DOHH2 (cell line): Measurements from ENCODE around the gene LDLRAD2.

ENCODE experiments used
- H3F3A ChIP-seq: fragments of 200-600 bp; sonication (generic), shearing (Covaris generic); 2 replicates; pipeline ENCODE4 v1.6.0; 2016; ENCODE audit warnings: antibody characterized with exemption, mild to moderate bottlenecking; ENCODE audit not compliant: control insufficient read depth, insufficient read depth
- H3K27ac ChIP-seq: fragments of 200-600 bp; sonication (generic); 2 replicates; pipeline ENCODE4 v1.5.1; 2014; ENCODE audit warnings: low read depth, mild to moderate bottlenecking, low read length, moderate library complexity
- H3K27me3 ChIP-seq: fragments of 200-600 bp; sonication (generic); 2 replicates; pipeline ENCODE4 v1.6.1; 2014; ENCODE audit warnings: mild to moderate bottlenecking, low read length, mixed read lengths; ENCODE audit not compliant: control insufficient read depth
- H3K36me3 ChIP-seq: fragments of 200-600 bp; sonication (generic); 2 replicates; pipeline ENCODE4 v1.6.1; 2014; ENCODE audit warnings: mild to moderate bottlenecking, low read length, moderate library complexity, mixed read lengths; ENCODE audit not compliant: control insufficient read depth
- H3K4me1 ChIP-seq: fragments of 200-600 bp; sonication (generic); 2 replicates; pipeline ENCODE4 v1.6.1; 2014; ENCODE audit warnings: mild to moderate bottlenecking, low read length, mixed read lengths; ENCODE audit not compliant: control insufficient read depth
- H3K4me2 ChIP-seq: fragments of 200-600 bp; sonication (generic); 2 replicates; pipeline ENCODE4 v1.6.0; 2014; ENCODE audit warnings: mild to moderate bottlenecking, low read length, moderate library complexity
- H3K4me3 ChIP-seq: fragments of 200-600 bp; sonication (generic); 2 replicates; pipeline ENCODE4 v1.5.1; 2014; ENCODE audit warnings: mild to moderate bottlenecking, low read length, mixed read lengths
- H3K79me2 ChIP-seq: fragments of 200-600 bp; sonication (generic); 2 replicates; pipeline ENCODE4 v1.6.1; 2014; ENCODE audit warnings: mild to moderate bottlenecking, low read length, mixed read lengths; ENCODE audit not compliant: control insufficient read depth
- H3K9me2 ChIP-seq: fragments of 200-600 bp; sonication (generic); replicated peaks from 2 replicates; pipeline ENCODE4 v1.6.1; 2014; ENCODE audit warnings: mild to moderate bottlenecking, low read length, mixed read lengths; ENCODE audit not compliant: control insufficient read depth
- H3K9me3 ChIP-seq: fragments of 200-600 bp; sonication (generic); 2 replicates; pipeline ENCODE4 v1.6.1; 2014; ENCODE audit warnings: antibody characterized with exemption, low read length, mixed read lengths; ENCODE audit not compliant: control insufficient read depth, insufficient read depth
- H4K20me1 ChIP-seq: fragments of 200-600 bp; sonication (generic); 2 replicates; pipeline ENCODE4 v1.6.0; 2014; ENCODE audit warnings: low read depth, mild to moderate bottlenecking, antibody characterized with exemption, low read length, moderate library complexity; ENCODE audit not compliant: control insufficient read depth, insufficient read depth
- CTCF ChIP-seq: fragments of 200-600 bp; sonication (generic); IDR thresholded peaks from one replicate; pipeline ENCODE4 v1.5.1; 2014; ENCODE audit warnings: antibody characterized with exemption, mild to moderate bottlenecking, low read depth, low read length; ENCODE audit not compliant: poor library complexity, severe bottlenecking
- EZH2phosphoT487 ChIP-seq: fragments of 200-600 bp; sonication (generic); IDR thresholded peaks from 2 replicates; pipeline ENCODE4 v1.6.1; 2017; ENCODE audit warnings: borderline replicate concordance, mild to moderate bottlenecking, antibody characterized with exemption, low read length, moderate library complexity, mixed read lengths

LDLRAD2 gene

GRCh38 chr1:21781815-21782348, 30.2 kb upstream of the LDLRAD2 start:
- H4K20me1 ChIP-seq, result peaks cover 10% of the 10 kb centered on the region
- peak overlapping the region; percentile 100 for H3K4me3 ChIP-seq
- no peak for TF ChIP-seq EZH2phosphoT487
- no peak for TF ChIP-seq CTCF
- peaks cover 60% of the 10 kb centered on the region for H3K79me2 ChIP-seq
- H3F3A ChIP-seq, result 0 out of 2 replicates have a peak, but pooled peaks cover 5% of the 10 kb centered on the region
- H3K9me3 ChIP-seq, result no peaks in the 10 kb centered on the region
- H3K9me2 ChIP-seq, result no peaks in the 10 kb centered on the region
- H3K27me3 ChIP-seq, result 0 out of 2 replicates have a peak, but pooled peaks cover 1% of the 10 kb centered on the region
- peak overlapping the region; percentile 97 for H3K27ac ChIP-seq
- peaks cover 25% of the 10 kb centered on the region for H3K4me1 ChIP-seq
- H3K4me2 ChIP-seq, result peak overlapping the region; percentile 98
- peaks cover 10% of the 10 kb centered on the region for H3K36me3 ChIP-seq

GRCh38 chr1:21782349-21782867, 29.7 kb upstream of the LDLRAD2 start:
- peak overlapping the region; percentile 97 for H3K27ac ChIP-seq
- peak overlapping the region; percentile 98 for H3K4me2 ChIP-seq

GRCh38 chr1:21782868-21783678, 29.0 kb upstream of the LDLRAD2 start, which contains the start of gene USP48:
USP48 (minus strand) TSS chr1:21783149; CDS start chr1:21782957, 192 bp downstream.
- Histone ChIP-seq H3K9me2 (no peaks in the 10 kb centered on the region), H3F3A (0 out of 2 replicates have a peak, but pooled peaks cover 5% of the 10 kb centered on the region), H3K27ac (peak within 1 kb of the TSS; percentile 97), H3K27me3 (0 out of 2 replicates have a peak, but pooled peaks cover 2% of the 10 kb centered on the region), H3K4me2 (peak within 1 kb of the TSS; percentile 98), H3K36me3 (peaks cover 10% of the 10 kb centered on the region), H3K79me2 (peaks cover 48% of the 10 kb centered on the region), H4K20me1 (peaks cover 10% of the 10 kb centered on the region), H3K9me3 (no peaks in the 10 kb centered on the region), H3K4me3 (peak within 1 kb of the TSS; percentile 100), H3K4me1 (peaks cover 24% of the 10 kb centered on the region)
- no peak for TF ChIP-seq EZH2phosphoT487
- no peak for TF ChIP-seq CTCF

More at GRCh38 chr1:21782349-21782867, 29.7 kb upstream of the LDLRAD2 start:
- Histone ChIP-seq H3K79me2 (peaks cover 55% of the 10 kb centered on the region), H3F3A (0 out of 2 replicates have a peak, but pooled peaks cover 5% of the 10 kb centered on the region), H3K4me3 (peak overlapping the region; percentile 100), H4K20me1 (peaks cover 10% of the 10 kb centered on the region), H3K9me3 (no peaks in the 10 kb centered on the region), H3K9me2 (no peaks in the 10 kb centered on the region), H3K4me1 (peaks cover 25% of the 10 kb centered on the region), H3K36me3 (peaks cover 10% of the 10 kb centered on the region), H3K27me3 (0 out of 2 replicates have a peak, but pooled peaks cover 2% of the 10 kb centered on the region)
- TF ChIP-seq CTCF, result peak; percentile 38
- no peak for TF ChIP-seq EZH2phosphoT487
